Neutrophil (primary cell): Measurements from ENCODE around the gene RASA1.

Experiments
- H3K27ac ChIP-seq: fragments of 200-600 bp; sonication (generic); 2 replicates; pipeline ENCODE4 v1.5.1; 2016; ENCODE audit warnings: mild to moderate bottlenecking, moderate library complexity
- H3K27me3 ChIP-seq: fragments of 200-600 bp; sonication (generic); 2 replicates; pipeline ENCODE4 v1.6.0; 2016; ENCODE audit warnings: mild to moderate bottlenecking
- H3K36me3 ChIP-seq: fragments of 200-600 bp; sonication (generic); 2 replicates; pipeline ENCODE4 v1.5.1; 2017
- H3K4me1 ChIP-seq, 2 experiments: fragments of 200-600 bp in 1 of 2; sonication (generic) in 1 of 2; 1 replicate in 1 of 2; 2 replicates in 1 of 2; pipeline versions ENCODE4 v1.5.1 to v1.6.1; 2013 to 2016; ENCODE audit warnings: low read depth in 1 of 2, low read length in 1 of 2, mild to moderate bottlenecking in 1 of 2, moderate library complexity in 1 of 2; ENCODE audit not compliant: control insufficient read depth in 1 of 2, insufficient read depth in 1 of 2
- H3K4me3 ChIP-seq, 2 experiments: fragments of 200-600 bp in 1 of 2; sonication (generic) in 1 of 2; 1 replicate in 1 of 2; 2 replicates in 1 of 2; pipeline ENCODE4 v1.5.1; 2013 to 2016; ENCODE audit warnings: low read depth in 1 of 2, low read length in 1 of 2, mild to moderate bottlenecking in 1 of 2, moderate library complexity in 1 of 2
- H3K9me3 ChIP-seq: fragments of 200-600 bp; sonication (generic); 2 replicates; pipeline ENCODE4 v1.5.1; 2016
- CTCF ChIP-seq: fragments of 200-600 bp; sonication (generic); IDR thresholded peaks from 2 replicates; pipeline ENCODE4 v1.5.1; 2016; ENCODE audit warnings: antibody characterized with exemption

Gene RASA1

GRCh38 chr5:87434461-87434860, 166.8 kb downstream of the RASA1 start:
- H3K27me3 ChIP-seq, result peaks cover 3% of the 10 kb centered on the region
- H3K9me3 ChIP-seq, result no peaks in the 10 kb centered on the region
- H3K4me1 ChIP-seq, result no peaks in the 10 kb centered on the region
- H3K36me3 ChIP-seq, result no peaks in the 10 kb centered on the region
- no peak overlapping the region for H3K4me3 ChIP-seq
- H3K27ac ChIP-seq, result no peak overlapping the region
- no peak for TF ChIP-seq CTCF

GRCh38 chr5:87435144-87435694, 167.5 kb downstream of the RASA1 start:
- Histone ChIP-seq H3K4me1 (no peaks in the 10 kb centered on the region), H3K27me3 (peaks cover 3% of the 10 kb centered on the region), H3K9me3 (no peaks in the 10 kb centered on the region), H3K36me3 (no peaks in the 10 kb centered on the region), H3K4me3 (no peak overlapping the region), H3K27ac (no peak overlapping the region)
- no peak for TF ChIP-seq CTCF

- Histone ChIP-seq H3K4me1 (no peaks in the 10 kb centered on the region), H3K9me3 (no peaks in the 10 kb centered on the region), H3K27me3 (peaks cover 8% of the 10 kb centered on the region), H3K27ac (no peak overlapping the region), H3K36me3 (no peaks in the 10 kb centered on the region), H3K4me3 (no peak overlapping the region)
- TF ChIP-seq CTCF, result no peak
Measured at GRCh38 chr5:87437724-87438123, 170.0 kb downstream of the RASA1 start.

- no peaks in the 10 kb centered on the region for H3K9me3 ChIP-seq
Measured at GRCh38 chr5:87438231-87438630, 170.5 kb downstream of the RASA1 start.

More at GRCh38 chr5:87438231-87438630, 170.5 kb downstream of the RASA1 start:
- Histone ChIP-seq H3K36me3 (no peaks in the 10 kb centered on the region), H3K27ac (no peak overlapping the region), H3K4me3 (no peak overlapping the region), H3K4me1 (no peaks in the 10 kb centered on the region), H3K27me3 (peaks cover 8% of the 10 kb centered on the region)
- no peak for TF ChIP-seq CTCF
